GM21390 (cell line): ENCODE data around the gene MTR.
"Not testable (repeated sequence)": the region's sequence is repeated elsewhere in the genome, so short reads cannot be mapped to it uniquely, and the experiment has no call there.

Experiments
- ATAC-seq: cut with Tn5 transposase; IDR thresholded peaks from one replicate; pipeline ENCODE4 v1.9.1; 2021; ENCODE audit not compliant: unreplicated experiment

The MTR gene

DNA sequence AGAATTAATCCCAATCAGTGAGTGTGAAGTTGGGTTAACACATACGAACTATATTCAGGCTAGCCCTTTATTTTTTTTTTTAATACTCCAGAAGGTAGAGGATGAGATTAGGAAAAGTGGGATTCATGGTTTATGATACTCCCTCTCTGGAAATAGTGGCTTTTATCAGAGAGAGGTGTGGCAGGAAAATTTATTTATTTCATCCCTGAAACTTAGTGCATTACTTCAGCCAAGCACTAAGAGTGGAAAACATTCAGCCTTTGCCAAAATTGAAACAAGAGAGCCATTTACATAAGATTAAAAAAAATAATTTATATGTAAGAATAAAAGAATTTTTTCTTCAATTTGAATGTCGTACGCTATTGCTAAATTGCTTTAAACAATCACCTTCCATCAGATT, 35.0 kb downstream of the MTR start:
- ATAC-seq, result no peak

DNA sequence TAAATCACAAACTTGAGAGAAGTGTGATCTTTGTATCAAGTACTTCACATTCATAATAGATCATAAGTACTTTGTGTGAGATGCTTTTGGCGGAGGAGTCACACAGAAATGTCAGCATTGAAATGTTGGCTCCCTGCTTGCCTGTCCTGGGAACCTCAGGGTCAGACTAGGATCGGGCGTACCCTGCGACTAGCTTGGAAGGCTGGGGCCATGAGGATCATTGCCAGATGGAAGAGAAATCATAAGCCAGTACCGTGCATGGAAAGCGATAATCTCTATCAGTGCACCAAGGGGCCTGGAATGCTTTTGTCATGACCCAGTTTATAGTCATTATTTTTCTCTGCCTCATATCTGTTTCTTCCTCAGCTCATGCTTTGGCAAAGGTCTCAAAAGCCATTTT, 35.5 kb downstream of the MTR start:
- no peak for ATAC-seq

DNA sequence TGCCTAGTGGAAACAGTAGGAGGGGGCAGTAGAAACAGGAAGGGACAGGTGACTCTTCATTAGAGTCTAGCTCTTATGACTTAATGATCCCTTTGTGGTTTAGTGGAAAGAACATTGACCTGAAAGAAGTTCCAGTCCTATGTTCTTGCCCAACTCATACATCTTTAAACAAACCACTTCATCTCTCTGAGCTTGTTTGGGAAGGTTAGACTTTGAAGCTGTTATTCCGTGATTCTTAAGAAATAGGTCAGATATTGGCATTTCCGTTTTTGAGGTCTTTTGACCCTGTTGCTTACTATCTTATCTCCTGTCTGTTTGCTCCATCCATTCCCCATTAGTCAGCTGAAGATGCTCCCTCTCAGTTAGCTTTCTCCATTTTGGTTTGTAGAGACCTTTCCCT, 38.5 kb downstream of the MTR start:
- ATAC-seq, result no peak

DNA sequence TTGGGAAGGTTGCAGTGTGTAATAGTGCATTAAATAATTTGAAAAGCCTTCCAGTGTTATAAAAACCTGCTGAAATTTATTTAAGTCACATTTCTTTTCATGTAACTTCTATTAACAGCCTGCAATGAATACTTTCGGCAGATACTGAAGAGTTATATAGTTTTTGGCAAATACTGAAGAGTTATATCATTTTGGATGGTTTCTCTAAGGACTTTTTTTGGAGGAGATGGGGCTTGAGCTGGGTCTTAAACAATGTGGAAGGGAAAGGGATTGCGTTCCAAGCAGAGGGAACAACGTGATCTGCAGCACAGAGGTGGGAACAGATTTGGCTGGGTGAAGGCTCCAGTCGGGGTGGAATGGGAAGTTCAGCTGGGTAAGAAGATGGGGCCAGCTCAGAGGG, 39.8 kb downstream of the MTR start:
- ATAC-seq, result no peak

DNA sequence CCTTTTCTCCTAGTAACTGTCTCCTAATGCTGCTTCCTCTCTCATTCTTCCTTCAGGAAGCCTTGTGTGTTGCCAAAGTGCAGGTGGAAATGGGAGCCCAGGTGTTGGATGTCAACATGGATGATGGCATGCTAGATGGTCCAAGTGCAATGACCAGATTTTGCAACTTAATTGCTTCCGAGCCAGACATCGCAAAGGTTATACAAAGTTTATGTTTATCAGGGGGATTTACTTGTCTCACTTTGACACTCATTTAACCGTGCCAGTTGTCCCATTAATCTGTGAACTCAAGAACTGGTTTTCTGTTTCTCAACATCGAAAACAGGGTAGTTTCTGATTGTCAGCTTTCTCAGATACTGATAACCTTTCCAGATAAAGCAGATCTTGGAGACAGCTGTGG, 40.4 kb downstream of the MTR start:
- ATAC-seq, result no peak

DNA sequence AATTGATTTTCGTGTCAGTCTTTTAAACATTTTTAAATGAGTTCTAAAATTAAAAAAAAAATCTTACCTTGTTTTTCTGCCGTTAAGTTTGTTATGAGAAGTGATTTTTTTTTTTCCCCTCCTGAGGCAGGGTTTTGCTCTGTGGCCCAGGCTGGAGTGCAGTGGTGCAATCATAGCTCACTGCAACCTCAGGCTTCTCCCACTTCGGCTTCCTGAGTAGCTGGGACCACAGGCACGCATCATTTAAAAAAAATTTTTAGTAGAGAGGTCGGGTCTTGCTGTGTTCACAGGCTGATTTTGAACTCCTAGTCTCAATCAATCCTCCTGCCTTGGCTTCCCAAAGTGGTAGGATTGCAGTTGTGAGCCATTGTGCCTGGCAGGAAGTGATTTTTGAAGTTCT, 41.1 kb downstream of the MTR start:
- no peak for ATAC-seq

DNA sequence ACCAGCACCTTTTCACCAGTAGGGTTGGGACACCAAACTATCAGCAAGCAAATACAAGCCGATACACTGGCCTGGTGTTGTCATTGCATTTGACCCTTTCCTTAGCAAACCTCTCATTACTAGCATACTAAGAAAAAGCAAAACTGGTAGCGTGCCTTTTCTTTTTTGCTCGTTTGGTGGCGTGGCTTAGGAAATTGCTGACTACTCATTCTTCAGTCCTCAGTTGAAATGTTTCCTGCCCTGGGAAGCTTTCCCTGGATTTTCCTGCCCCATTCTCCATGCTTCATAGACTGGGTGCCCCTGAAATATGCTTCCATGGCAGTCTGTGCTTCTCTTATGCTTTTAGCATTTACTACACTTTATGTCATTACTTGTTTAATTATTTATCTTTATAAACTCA, 42.0 kb downstream of the MTR start:
- ATAC-seq, result no peak

DNA sequence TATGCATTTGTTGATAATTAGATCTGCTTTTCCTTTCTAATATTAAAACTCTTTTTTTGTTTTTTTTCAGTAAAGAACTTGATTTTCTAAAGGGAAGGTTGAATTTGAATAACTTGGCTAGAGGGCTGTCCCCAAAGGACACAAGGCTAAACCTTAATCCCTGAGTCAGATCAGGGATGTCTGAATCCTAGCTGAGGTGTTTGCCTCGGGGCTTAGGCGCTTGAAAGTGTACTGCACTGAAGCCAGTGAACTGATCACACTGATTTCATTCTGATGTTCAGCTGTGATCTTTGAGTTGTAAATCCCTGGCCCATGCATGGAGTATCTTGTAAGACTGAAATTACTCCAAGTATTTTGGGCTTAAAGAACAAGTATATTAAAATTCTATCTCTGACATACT, 42.8 kb downstream of the MTR start:
- ATAC-seq, result no peak

DNA sequence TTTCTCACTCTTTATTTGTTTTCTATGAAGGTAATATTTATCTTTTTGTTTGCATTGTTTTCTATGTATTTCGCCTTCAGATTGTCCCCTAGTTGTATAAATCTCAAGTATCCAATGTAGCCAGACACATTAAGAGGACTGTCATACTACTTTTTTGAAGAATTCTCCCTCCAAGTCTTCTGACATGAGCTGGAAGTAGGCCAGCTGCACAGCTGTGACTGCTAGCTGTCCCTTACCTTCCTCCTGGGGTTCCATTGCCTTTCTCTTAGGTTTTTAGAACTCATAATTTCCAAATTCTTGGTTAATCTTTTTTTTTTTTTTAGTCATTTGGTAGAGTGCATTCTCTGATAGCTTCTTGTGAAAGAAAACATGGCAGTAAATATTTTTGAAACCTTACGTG, 46.2 kb downstream of the MTR start:
- ATAC-seq, result no peak

DNA sequence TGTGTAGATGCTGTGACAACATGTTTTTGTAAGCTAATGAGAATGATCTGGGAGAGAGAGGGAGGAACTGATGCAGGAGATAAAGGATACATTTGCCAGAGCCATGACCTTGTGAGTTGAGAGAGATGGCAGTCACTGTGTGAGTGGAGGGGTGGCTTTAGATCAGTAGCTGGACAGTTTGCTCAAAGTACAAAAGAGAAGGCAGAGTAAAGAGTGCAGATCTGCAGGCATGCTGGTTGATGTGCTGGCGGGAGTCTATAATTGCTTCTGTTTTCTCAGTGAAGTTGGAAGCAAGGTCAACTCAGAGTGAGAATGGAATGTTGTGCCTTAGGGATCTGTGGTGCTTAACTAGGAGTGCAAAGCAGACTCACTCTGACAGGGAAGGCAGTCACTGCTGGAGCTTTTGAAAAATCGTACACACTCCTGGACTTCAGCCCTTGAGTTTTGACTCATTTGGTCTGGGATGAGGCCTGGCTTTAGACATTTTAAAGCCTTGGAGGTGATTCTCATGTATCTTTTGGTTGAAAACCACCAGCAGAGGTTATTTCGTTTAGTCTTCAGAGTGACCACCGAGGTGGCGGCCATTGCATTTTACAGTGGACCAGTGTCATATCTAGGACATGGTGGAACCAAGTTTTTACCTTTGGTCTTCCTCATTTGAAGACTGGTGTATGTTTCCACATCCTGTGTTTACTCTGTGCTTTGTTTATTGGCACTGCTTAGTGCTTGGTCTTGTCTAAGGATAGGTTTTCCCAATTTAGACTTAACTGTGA, 49.6 kb downstream of the MTR start:
- no peak for ATAC-seq

DNA sequence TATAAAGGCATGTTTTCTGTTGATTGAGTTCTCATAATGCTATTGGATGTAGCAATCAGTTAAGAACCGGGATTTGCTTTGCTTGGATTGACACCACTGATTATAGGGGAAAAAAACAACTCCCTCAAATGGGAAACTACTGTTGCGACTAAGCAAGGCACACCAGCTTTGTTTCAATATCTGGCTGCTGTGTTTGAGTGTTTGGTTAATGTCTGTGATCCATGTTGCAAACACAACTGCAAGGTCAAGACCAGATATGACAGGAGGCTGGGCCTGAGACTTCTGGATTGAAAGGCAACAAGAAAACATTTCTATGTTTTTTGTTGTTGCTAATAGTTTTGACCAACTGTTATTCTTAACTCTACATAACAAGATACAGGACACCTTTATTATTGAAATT, 50.7 kb downstream of the MTR start:
- ATAC-seq, result no peak

DNA sequence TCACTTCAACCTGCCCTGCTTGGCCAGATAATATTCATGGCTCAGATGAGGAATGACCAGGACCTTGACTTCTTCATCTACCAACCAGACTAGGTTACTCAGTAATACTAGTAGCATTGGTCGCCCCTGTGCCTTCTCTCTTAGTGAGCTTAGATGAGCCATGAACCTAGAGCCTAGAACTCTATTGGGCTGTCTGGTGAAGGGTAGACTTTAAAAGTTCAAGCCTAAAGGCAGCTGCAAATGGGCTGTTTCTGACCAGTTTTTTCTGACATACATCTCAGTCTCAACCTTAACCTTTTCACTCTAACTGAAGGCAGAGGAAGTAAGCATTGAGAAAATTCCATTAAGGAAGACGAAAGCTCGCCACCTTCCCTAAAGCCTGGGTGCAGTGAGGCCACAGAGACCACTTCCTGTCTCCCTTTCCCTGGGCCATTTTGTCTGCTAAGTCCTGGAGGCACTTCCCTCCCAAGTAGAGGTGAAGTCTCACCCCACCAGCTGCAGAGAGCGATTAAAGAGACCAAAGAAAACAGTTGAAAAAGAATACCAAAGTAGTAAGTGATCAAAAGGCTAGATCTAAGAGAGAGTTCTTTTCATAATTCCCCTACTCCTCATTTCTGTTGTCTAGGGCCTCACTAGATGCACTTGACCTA, 53.3 kb downstream of the MTR start:
- ATAC-seq, result no peak

DNA sequence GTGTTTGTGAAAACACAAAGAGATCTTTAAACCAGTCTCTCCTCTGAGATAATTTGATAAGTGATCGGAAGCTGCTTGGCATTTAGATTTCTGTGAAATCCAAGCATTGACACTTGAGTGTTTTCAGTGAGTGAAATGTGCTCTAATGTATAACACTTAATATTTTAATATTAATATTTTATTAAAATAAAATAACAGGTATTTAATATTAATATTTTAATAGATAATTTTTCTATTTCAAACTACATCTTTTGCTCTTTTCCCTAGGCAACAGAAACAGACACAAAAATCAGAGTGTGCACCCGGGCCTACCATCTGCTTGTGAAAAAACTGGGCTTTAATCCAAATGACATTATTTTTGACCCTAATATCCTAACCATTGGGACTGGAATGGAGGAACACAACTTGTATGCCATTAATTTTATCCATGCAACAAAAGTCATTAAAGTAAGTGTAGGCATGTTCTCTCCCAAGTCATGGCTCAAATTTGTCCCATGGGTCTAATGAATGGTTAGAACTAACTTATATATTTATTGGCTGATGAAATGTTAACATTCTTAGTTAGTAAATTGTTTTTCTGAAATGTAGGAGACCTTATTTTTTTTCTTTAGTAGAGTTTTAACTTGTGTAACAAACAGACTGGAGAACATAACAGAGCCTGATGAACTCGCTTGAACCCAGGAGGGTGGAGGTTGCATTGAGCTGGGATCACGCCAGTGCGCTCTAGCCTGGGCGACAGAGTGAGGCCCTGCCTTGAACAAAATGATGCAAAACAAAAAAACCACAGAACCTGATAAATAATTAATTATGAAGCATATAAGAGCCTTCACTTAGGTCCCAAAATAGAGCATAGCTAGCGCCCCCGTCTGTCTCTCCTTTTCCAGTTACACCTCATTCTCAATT, 55.2 kb downstream of the MTR start:
- no peak for ATAC-seq

DNA sequence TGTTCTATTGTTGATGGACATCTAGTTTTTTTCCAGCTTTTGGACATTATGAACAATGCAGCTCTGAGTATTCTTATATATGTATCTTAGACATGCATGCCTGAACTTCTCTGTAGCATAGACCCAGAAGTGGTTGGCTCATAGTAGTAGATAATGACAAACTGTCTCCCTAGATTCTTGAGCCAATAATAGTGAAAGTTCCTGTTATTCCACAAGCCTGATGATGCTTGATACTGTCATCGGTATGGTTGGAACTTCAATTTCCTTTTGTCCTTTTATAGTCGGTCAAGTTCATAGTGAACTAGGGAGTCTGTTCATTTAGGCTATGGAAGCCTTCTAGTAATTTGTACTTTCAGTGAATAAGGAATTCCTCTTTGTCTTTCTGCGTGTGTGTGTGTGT, 56.8 kb downstream of the MTR start:
- no peak for ATAC-seq

DNA sequence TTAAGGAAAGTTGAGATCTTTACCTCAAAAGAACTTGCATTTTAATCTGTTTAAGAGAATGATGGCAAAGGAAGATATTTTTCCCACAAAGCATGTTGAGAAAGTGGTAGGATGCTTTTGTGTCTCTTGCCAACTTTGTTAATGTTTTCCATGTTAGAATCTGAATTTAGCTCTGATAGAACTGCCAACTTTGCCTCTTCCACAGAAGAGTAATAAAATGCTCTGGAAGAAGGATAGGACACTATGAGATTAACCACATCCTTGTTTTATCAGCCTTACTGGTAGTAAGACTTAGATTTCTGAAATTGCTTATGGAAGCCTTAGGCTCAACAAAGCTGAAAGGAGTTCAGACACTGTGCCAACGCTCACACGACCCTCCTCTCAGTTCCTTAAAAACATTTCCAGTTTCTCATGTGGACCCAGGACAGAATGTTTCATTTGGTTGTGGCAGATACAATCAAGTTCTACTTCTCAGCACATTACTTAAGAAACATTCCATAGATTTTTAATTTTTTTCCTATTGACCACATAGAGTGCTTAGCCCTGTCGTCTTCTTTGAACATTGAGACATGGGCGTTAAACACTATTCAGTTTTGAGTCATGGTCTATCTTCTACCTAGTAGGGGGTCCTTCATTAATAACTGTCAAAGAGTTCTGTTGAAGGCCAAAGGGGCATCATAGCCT, 59.0 kb downstream of the MTR start:
- no peak for ATAC-seq

DNA sequence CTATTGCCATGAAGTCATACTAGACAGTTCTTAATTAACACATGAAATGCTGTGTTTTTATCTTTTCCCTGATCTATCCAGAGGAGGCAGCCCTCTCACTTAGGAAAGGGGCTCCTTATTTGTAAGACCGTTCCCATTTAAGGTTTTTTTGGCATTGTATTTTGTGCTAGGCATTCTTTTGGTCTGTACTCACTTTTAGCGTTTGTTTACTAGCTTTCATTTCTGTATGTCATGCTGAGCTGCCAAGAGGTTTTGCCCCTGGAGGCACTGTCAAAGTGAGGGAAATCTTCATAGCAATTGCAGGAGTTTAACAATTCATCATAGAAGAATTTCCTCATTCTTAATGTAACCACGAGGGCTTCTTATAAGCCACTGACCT, 59.5 kb downstream of the MTR start:
- no peak for ATAC-seq

DNA sequence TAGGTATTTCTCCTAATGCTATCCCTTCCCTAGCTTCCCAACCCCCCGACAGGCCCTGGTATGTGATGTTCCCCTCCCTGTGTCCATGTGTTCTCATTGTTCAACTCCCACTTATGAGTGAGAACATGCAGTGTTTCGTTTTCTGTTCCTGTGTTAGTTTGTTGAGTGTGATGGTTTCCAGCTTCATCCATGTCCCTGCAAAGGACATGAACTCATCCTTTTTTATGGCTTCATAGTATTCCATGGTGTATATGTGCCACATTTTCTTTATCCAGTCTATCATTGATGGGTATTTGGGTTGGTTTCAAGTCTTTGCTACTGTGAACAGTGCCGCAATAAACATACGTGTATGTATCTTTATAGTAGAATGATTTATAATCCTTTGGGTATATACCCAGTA, 61.6 kb downstream of the MTR start:
- ATAC-seq, result not testable (repeated sequence)

DNA sequence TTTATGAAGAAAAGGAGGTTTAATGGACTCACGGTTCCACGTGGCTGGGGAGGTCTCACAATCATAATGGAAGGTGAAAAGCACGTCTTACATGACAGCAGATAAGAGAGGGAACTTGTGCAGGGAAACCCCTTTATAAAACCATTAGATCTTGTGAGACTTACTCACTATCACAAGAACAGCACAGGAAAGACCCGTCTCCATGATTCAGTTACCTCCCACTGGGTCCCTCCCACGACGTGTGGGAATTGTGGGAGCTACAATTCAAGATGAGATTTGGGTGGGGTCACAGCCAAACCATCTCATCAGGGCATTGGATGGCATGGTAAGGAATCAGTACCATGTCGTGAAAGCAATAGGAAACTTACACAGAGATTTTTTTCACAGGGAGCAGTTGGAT, 63.1 kb downstream of the MTR start:
- ATAC-seq, result no peak

DNA sequence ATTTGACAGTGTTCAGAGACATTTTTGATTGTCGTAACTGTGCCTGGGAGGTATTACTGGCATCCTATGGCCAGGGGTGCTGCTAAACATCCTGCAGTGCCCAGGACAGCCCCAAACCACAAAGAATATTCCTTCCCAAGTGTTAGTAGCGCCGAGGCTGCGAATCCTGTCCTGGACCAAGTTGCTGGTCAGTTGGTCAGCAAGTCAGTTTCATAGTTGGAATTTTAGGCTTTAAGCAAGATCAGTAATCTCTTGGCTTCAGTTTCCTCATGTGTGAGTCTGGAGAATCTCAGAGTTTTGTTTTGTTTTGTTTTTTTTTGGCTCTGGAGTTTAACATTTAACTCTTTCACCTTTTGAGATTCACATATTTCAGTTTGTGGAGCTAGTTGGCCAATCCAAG, 65.0 kb downstream of the MTR start:
- no peak for ATAC-seq

DNA sequence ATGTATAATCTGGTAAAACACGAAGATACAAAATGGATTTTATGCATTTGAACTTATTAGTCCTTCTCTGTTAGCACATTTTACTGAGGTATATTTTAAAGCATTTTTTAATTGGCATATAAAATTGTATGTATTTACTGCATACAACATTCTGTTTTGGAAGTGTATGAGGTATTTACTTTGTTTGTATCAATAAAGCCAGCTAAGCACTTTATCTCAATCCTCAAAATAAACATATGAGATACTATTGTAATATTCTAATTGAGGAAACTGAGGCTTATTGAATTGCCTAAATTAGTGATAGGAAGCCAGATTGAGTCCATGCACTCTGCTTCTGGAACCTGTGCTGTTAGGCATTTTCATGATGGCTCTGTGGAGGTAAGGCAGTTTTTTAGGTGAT, 65.6 kb downstream of the MTR start:
- ATAC-seq, result no peak

DNA sequence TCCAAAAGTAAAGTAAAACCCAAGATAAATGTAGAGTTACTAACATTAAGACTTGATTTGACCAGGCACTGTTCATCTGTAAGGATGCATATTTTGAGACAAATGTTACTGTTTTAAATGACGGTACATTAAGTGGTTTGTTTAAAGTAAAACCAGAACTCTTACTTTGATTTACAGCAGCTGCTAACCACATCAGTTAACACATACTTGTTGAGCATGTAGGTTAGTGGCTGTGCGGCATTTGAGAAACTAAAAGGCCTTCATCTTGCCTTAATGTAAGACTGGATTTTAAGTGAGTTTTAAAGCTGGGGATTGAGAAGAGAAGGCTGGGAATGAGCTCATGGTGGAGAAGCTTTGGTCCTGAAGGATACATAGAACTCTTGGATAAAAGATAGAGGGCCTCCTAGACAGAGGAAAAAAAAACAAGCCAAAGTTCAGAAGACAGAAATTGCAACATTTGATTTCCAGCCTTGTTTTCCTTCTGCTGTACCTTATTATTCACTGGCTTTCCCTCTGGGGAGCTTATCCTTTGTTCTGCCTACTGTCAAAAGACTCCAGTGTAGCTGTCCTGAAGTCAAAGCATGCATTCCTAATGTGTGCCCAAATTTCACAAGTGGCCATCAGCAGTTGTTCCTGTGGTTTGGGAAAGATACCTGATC, 66.6 kb downstream of the MTR start:
- no peak for ATAC-seq
